SU-DHL-6 (cell line): ENCODE measurements around the gene VPS35L.

ENCODE experiments used
- CTCF ChIP-seq: fragments of 200-600 bp; sonication (generic); IDR thresholded peaks from one replicate; pipeline ENCODE4 v1.5.1; 2017; ENCODE audit warnings: antibody characterized with exemption, mild to moderate bottlenecking, low read length, moderate library complexity; ENCODE audit not compliant: insufficient read depth, poor library complexity, severe bottlenecking
- EZH2phosphoT487 ChIP-seq: fragments of 200-600 bp; sonication (generic), shearing (Covaris generic); conservative IDR thresholded peaks from 2 replicates; pipeline ENCODE4 v1.6.1; 2018; ENCODE audit warnings: mild to moderate bottlenecking, antibody characterized with exemption, low read length, moderate library complexity, mixed read lengths

GRCh38 chr16:19699472-19699871 lies 144.0 kb downstream of the VPS35L start:
- TF ChIP-seq EZH2phosphoT487 = no peak
- no peak for TF ChIP-seq CTCF
